Measurements from ENCODE around the gene PAGE4.
A peak's percentile ranks its signal among the peaks of the same experiment; 100 is the strongest.

PAGE4 gene, protein sequence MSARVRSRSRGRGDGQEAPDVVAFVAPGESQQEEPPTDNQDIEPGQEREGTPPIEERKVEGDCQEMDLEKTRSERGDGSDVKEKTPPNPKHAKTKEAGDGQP

DNA sequence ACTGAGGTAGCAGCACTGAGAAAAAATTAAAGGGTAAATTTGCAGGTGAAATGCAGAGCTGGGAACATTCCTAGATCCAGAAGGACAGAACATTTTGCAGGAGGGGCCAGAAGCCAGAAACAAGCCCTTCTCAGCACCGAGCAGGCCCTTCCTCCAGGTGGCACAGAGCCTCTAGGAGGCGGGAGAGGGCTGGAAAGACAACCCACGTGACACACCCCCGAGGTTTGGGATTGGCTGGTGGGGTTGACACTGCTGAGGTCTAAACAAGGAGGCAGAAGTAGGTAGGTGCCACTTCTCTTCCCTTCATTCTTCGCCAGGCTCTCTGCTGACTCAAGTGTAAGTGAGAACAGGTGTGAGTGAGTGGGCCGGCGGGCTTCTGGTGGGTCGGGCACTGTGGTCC lies at the start of gene PAGE4:
TSS of gene PAGE4 (plus strand) at position 288 of the 400 bp plus-strand sequence. CDS start 1,126 bp downstream, outside the sequence.
- DNase-seq, result peak; percentile 15

DNA sequence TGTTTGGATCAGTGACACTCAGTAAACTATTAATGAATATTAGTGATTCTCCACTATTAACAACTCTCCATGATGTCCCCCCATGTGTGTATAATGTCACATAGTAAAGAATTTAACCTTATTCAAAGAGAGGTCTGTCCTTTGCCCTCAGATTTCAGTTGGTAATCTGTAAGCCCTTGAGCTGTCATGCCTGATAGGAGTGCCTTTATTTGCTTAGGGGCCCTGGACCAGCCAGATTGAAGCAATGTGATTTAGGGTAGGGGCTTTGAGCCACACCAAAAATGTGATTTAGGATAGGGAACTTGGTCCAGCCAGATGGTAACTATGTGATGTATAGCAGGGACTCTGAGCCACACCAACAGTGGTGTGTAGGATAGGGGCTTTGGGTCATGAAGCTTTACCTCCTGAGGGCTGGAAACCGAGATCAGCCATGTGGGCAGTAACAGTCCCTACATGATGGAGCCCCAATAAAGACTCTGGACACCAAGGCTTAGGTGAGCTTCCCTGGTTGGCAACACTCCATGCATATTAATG lies 44.3 kb upstream of the PAGE4 start:
- DNase-seq, result no peak

DNA sequence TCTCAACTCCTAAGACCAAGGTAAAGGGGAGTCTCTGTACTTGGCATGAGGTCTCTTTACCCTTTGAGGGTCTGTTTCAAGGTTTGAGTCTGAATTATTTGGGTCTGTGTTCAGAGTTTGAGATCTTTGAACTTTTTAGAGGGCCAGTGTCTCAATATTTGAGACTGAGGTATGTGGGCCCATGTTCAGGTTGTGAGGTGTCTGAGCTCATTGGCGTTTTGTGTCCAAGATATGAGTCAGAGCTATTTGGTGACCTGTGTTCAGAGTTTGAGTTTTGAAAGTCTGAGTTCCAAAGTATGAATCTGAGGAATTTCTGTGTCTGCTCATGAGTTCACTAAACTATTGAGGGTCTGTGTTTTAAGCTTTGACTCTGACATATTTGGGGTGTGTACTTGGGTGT lies 36.7 kb upstream of the PAGE4 start:
- DNase-seq, result no peak

DNA sequence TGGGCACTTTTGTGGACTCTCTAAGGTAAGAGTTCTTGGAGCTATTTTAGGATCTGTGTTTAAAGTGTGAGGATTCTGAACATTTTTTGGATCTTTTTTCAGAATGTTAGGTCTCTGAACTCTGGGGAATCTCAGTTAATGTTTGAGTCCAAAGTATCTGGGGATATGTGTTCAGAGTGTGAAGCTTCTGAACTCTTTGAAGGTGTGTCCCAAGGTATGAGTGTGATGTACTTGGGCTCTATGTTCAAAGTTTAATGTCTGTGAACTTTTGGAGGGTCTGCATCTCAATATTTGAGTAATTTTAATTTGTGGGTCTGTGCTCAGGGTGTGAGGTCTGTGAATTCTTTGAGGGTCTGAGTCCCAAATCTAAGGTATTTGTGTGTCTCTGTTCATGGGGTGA lies 35.4 kb upstream of the PAGE4 start:
- no peak for DNase-seq

DNA sequence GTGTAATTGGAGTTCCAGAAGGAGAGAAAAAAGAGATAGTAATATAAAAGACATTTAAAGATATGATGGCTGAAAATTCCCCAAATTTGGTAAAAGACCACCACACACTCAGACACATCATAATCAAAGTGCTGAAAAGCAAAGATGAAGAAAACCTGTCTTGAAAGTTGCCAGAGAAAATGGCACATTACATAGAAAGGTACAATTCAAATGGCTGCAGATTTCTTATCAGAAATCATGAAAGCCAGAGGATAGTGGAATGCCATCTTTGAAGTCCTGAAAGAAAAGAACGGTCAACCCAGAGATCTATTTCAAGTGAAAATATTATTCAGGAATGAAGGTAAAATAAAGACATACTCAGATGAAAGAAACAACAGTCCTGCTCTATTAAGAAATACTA lies 29.3 kb upstream of the PAGE4 start:
- no peak for DNase-seq

DNA sequence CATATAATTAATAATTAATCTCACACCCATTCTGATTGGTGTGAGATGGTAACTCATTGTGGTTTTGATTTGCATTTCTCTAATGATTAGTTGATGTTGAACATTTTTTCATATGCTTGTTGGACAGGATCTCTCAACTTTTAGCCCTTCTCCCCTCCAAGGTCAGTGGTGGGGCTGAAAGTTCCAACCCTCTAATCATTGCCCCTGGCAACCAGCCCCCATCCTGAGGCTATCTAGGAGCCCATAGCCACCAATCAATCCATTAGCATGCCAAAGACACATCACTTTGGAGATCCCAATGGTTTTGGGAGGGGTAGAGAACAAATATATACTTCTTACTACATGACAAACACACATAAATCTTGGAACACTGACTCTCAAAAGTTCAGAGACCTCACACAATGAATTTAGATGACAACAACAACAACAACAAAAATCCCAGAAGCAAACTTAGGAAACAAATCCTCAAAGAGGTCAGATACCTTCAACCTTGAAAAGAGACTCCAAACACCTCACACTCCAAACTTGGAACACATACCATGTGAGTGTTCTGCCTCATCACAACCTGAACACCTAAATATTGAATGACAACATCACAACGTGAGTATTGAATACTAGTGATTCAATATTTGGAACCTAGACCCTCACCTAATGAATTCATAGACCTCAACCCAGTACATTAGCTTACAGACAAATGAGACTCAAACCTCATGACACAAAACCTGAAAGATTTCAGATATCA lies 19.0 kb upstream of the PAGE4 start:
- DNase-seq, result no peak

DNA sequence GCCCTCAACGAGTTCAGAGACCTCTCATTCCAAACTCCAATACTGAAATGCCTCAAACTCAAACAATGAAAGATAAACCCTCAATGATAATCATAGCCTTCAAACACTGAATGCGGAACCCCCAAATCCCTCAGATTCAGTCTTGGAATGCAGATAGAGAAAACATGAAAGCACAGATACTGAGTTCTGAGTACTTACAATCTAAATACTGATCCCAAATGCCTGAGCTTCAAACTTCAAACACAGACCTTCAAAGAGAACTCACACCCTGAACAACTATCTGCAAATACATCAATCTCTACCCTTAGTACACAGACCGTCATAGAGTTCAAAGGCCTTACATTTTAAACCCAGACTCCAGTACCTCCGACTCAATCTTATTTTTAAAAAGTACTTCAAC lies 16.9 kb upstream of the PAGE4 start:
- no peak for DNase-seq

DNA sequence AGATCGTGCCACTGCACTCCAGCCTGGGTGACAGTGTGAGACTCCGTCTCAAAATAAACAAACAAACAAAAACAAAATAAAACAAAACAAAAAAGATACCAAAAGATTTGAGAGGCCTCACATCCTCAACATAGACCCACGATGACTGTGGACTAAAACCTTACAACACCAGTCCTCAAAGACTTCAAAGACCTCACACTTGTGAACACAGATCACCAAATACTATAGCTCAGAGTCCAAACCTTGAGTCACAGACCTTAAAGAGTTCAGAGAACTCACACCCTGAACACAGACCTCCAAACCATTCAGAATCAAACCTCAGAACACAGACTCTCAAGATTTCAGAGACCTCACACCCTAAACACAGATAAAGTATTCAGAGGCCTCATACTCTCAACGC lies 12.7 kb upstream of the PAGE4 start:
- DNase-seq, result no peak

DNA sequence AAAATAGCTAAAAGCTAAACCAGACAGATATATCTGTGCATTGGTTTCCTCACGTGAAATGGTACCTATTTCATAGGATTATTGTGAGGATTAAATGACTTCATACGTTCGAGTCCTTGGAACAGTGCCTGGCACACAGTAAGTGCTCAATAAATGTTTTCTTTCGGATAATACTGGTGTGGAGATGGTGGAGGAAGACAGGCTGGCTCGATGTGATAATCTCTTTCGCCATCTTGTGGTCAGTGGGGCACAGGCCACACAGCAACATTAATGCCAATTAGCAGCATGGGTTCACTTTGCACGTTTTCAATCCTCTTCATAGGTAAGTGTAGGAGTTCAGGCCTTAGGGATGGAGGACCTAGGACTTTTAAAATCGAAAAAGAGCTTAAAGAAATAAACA lies 9.3 kb downstream of the PAGE4 start:
- DNase-seq, result peak; percentile 71

DNA sequence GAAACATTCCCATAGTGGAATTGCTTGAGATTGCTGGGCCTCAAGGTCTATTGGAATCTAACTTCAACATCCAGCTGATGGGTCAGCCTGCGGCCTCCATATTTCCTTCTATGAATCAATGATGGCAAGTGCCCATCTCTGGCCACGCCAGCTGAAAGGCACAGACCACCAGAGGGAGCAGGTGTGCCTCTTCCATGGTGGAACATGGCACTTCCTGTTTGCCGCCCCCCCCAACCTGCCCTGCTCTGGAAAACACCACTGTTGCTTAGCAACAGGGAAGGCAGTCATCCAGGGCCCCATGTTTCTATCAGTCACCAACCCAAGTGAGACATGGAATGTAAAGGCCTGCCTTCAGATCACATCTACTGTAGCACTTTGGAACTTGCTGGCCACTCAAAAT lies 11.6 kb downstream of the PAGE4 start:
- DNase-seq, result peak; percentile 97

DNA sequence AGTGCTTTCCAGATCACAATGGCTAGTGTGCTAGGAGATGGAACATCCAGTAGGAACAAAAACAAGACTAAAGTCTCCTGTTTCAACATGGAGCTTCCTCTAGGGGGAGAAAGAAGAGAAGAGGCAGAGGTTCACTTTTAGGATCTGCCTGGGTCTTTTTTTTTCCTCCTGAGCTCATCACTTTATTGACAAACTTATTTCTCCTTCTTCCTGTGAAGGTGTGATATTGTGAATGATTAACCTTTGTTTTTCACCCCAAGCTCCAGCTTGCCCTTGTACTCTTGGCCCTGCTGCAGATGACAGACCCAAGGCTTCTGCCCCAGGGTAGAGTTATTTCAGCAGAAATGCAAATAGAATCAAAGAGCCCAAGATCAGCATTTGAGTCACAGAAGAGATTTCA lies 13.5 kb downstream of the PAGE4 start:
- peak; percentile 48 for DNase-seq

DNA sequence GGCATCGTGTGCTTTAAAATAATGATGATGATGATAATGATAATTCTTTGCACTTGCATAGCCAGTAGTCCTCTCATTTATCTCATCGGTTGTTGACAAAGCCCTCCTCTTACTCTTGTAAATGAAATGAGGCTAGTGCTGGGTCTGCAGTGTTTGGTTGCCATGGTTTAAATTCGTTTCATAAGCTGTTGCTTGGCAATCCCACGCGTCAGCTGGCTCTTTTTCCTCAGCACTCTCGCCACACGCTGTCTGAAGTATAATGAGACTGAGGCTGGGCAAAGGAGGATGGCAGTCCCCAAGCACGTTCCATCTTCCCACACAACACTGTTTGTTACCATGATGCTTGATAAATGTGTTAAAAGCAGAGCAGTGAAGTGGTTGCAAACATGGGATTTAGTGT lies 15.5 kb downstream of the PAGE4 start:
- peak; percentile 62 for DNase-seq

DNA sequence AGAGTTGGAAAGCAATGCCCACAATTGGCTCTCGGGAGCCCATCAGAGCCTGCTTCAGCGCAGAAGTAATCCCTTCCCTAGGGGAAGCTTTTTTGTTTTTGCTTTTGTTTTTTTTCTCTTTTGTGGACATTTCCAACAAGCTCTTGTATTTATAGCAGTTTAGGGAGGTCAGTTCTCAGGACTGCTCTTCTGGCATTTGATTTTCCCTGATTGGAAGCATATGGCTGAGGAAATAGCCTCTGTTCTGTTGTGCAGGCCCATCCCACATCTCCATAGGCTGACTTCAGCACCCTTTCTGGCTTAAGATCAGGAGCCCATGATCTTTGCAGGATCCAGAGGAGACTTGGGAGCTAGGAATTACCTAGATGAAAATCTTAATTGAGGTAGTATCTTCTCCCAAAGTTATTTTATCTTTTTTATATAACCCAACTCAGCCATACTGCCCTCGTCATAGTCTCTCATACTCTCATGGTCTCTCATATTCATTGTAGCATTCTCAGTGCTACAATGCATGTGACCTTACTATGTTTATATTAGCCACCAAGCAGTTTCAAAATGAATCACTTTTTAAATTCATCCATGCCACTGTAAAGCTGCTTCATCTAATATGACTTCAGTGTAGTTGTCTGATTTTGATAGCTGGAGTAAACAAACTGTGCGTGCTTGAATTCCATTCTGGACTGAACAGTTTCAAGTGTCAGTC lies 16.7 kb downstream of the PAGE4 start:
- DNase-seq, result no peak

DNA sequence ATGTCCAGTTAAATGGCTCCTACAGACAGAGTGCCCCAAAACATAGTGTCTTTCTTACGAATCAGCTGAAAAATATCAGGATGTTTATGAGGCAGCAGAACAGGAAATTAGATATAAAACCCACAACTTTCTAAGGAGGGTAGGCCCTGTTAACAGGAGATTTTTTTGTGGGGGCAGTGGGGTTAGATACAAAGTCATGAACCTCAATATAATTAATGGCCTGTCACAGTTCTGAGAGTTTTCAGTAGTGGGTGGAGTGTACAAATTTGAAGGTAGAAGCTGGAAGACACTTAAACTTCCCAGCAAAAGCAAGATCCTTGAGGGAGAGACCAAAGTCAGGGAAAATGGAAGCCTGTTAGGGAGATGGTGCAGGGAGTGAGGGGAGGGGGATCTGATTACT lies 17.4 kb downstream of the PAGE4 start:
- DNase-seq, result no peak

DNA sequence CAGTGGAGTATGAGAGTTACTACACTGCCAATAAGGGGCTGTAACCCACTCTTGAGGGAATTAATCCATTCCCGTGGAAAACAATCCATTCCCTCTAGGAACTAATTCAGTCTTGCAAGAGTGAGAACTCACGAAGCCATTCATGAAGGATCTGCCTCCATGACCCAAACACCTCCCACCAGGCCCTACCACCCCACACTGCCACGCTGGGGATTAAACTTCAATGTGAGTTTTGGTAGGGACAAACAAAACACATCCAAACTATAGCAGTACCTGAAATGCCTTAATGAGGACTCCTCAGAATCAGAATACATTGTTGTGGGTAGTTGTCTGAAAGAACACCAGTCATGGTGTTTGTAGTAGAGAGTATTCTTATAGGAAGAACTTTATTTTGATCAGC lies 19.2 kb downstream of the PAGE4 start:
- no peak for DNase-seq

DNA sequence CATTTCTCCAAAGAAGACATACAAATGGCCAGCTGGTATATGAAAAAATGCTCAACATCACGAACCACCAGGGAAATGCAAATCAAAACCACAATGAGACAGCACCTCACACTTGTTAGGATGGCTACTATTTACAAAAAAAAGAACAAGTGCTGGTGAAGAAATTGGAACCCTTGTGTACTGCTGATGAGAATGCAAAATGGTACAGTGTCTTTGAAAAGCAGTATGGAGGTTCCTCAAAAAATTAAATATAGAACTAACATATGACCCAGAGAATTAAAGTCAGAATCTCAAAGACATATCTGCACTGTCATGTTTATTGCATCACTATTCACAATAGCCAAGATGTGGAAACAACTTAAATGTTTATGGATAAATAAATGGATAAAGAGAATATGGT lies 20.9 kb downstream of the PAGE4 start:
- DNase-seq, result no peak

DNA sequence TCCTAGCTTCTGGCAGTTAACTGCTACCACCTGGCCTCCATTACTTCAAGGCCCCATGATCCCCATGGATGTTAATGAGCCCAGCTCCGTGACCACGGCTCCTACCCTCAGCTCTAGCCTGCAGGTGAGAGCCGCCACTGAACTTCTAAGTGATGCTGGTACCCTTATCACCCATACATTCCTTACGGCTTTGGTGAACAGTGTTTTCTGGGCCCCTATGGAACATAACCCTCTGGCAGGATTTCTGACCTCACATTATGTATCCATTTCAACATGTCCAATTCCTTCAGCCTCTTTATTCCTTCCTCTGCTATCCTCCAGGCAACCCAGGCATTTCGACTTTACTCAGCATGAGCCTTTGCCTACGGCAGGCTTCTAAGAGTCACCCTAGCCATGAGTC lies 24.6 kb downstream of the PAGE4 start:
- no peak for DNase-seq

DNA sequence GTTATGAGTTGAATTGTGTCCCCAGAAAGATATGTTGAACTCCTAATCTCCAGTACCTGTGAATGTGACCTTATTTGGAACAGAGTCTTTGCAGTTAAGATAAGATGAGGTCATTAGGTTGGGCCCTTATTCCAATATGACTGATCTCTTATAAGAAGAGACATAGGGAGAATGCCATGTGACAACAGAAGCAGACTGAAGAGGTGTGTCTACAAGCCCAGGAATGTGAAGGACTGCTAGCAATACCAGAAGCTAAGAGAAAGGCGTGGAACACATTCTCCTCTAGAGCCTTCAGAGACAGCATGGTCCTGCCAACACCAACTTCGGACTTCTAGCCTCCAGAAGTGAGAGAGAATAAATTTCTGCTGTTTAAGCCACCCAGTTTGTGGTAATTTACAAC lies 27.7 kb downstream of the PAGE4 start:
- DNase-seq, result peak; percentile 5

DNA sequence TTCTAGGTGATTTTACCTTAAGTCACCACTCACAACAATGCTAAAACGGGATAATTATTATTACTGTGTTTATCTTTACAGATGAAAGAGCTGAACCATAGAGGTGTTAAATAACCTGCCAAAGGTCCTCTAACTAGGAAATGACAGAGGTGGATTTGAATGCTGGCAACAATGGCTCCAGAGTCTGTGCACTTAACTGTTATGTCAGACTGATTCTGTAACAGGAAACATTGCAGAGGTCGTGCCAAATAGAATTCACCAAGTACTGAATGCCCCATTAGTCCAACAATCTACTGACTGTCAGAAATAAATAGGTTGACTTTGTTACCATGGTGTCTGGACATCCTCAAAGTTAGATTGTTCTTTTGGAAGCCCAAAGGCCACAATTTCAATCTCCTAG lies 29.2 kb downstream of the PAGE4 start:
- DNase-seq, result no peak

DNA sequence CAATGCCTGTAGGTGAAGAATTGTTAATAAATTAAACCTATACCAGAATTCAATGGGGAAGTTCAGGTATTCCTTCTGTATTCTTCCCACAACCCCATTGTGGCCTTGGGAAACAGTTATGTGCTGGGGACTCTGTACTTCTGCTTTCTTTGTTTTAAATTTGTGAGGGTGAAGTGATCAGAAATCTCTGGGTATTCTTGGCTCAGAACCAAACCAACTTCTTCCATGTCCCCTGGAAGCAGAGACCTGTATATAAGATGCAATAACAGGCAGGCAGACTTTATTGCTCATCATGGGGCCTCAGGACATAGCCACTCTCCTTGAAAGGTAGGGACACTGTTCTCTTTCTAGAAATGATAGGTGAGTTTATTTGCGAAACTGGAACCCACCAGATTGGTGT lies 30.4 kb downstream of the PAGE4 start:
- DNase-seq, result no peak

DNA sequence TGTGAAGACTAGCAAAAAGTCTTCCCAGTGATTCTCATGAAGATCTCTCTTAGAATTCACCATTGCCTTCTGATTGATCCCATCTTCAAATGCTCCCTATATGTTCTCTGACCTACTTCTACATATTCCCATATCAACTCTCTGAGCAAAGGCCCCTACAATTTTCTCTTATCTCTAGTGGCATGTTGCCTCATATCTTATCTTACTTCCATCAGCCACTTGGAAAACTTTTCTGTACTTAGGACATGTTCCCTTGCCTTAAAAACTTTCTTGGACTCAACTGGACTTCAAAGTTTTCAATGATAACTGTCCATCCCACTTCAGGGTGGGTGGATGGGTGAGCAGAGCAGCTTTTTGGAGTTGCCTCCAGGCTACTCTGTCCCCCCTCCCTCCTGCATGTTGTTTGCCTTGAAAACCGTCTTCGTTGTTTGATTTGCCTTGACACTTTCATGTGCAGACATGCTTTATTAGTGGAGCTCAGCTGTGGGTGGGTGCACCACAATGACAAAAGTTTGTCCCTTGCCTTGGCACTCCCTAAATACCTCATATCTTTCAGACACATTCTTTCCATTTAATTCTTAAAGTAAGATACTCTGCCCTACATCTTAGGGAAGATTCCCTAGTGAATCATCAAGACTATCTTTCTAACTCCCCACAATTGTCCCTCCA lies 31.9 kb downstream of the PAGE4 start:
- DNase-seq, result no peak

DNA sequence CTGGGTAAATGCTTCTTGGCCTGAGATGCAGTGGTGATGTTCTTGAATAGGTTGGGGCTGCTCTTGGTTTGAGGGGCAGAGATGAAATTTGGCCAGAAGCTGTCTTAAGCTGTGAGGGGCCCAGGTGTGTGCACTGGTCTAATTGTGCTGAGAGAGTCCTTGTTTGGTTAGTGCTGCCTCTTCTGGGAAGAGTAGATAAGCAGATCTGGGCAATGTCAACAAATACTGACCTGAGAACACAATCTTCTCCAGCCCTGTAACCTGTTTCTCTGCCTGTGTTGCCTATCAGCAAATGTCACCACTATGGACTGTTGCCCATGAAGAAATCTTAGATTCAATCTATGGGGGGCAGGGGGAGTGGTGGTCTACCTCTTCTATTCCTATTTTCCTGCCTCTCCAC lies 33.0 kb downstream of the PAGE4 start:
- DNase-seq, result peak; percentile 54

DNA sequence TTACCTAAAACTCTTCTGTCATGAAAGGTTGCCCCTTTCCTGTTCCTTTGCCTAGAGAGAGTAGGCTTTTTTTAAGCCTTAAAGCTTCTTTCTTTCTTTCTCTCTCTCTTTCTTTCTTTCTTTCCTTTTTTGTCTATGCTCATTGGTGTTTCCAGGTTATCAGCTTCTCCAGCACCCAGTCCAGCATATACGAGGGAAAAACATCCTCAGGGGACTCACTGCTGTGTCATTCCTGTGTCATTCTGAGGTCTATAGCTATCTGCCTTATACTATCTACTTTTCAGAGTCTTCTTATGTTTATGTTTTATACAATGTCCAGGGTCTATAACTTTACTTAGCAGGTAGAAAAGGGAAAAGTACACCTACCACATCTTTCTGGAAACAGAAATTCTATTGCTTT lies 39.6 kb downstream of the PAGE4 start:
- DNase-seq, result no peak

DNA sequence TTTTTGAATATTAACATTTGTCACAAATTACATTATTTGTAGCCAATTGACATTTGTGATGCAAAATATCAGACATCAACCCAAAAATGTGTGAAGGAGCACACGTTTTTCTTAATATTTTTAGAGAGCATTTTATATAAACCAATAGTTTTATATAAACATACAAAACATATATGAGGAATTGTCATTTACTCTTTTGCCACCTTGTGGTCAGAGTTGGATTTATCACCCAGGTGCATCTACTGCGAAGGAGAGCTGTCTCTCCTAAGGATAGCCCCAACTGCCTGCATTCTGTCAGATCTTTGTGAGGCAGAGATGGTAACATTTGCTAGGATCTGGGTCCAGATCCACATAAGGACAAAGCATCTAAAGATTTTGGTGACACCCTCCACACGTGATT lies 47.6 kb downstream of the PAGE4 start:
- peak; percentile 83 for DNase-seq
